IMR-90 (cell line): Measurements from ENCODE around the gene GTF3C4. TPM values are rescaled to one million over a fixed set of nuclear protein-coding genes. Genes with fewer than 3 reads are reported as not detected.

Source experiments
- ATAC-seq: fragments of 200-7000 bp; cut with Tn5 transposase; 2 replicates; pipeline ENCODE4 v1.9.1; 2020; ENCODE audit warnings: low read depth, mild to moderate bottlenecking, moderate library complexity
- BruUV-seq: library from RNA; stranded (reverse); fragments of 400-500 nt; replicated peaks from 2 replicates; lab custom pipeline; 2021; lab: Mats Ljungman, UMichigan
- CTCF ChIA-PET: fragments of 300-600 bp; formaldehyde crosslinking; extraction: SDS; loops from one replicate; lab custom pipeline; 2021; ENCODE audit warnings: antibody characterized with exemption; lab: Yijun Ruan, JAX
- POLR2A ChIA-PET: fragments of 300-600 bp; sonication (Branson Sonifier 250); formaldehyde crosslinking; loops from one replicate; lab custom pipeline; 2022; ENCODE audit warnings: antibody characterized with exemption; ENCODE audit not compliant: unreplicated experiment; lab: Charles Lee
- DNase-seq: peaks from one replicate; pipeline ENCODE4 v3.0.0; 2013
- H2AFZ ChIP-seq: replicated peaks from 2 replicates; pipeline ENCODE3; 2013; ENCODE audit warnings: low read length, mild to moderate bottlenecking; ENCODE audit not compliant: poor library complexity
- H2AK5ac ChIP-seq: 2 replicates; pipeline ENCODE4 v1.6.1; 2013; ENCODE audit warnings: low read depth, low read length, inconsistent platforms
- H2AK9ac ChIP-seq: replicated peaks from 2 replicates; pipeline ENCODE3; 2013; ENCODE audit warnings: mild to moderate bottlenecking, low read depth, low read length, moderate library complexity; ENCODE audit not compliant: poor library complexity
- H2BK120ac ChIP-seq: 2 replicates; pipeline ENCODE4 v1.6.1; 2013; ENCODE audit warnings: low read depth, low read length, inconsistent platforms
- H2BK15ac ChIP-seq: 3 replicates; pipeline ENCODE4 v1.6.1; 2013; ENCODE audit warnings: low read depth, low read length, inconsistent platforms
- H2BK20ac ChIP-seq: 2 replicates; pipeline ENCODE4 v1.6.1; 2013; ENCODE audit warnings: low read depth, mild to moderate bottlenecking, inconsistent platforms, low read length, moderate library complexity
- H2BK5ac ChIP-seq: 2 replicates; pipeline ENCODE4 v1.6.1; 2013; ENCODE audit warnings: mild to moderate bottlenecking, low read depth, low read length, inconsistent platforms; ENCODE audit not compliant: poor library complexity, severe bottlenecking
- H3K14ac ChIP-seq: replicated peaks from 2 replicates; pipeline ENCODE4 v1.6.1; 2013; ENCODE audit warnings: low read depth, low read length, inconsistent platforms
- H3K18ac ChIP-seq: 2 replicates; pipeline ENCODE4 v1.6.1; 2013; ENCODE audit warnings: low read depth, low read length, control low read depth
- H3K23ac ChIP-seq: 2 replicates; pipeline ENCODE4 v1.6.1; 2013; ENCODE audit warnings: low read depth, low read length, inconsistent platforms
- H3K27ac ChIP-seq: 2 replicates; pipeline ENCODE4 v1.5.1; 2013; ENCODE audit warnings: mild to moderate bottlenecking, control low read depth, low read length; ENCODE audit not compliant: insufficient read depth
- H3K27me3 ChIP-seq: 2 replicates; pipeline ENCODE4 v1.6.1; 2013; ENCODE audit warnings: low read length; ENCODE audit not compliant: control insufficient read depth, insufficient read depth
- H3K36me3 ChIP-seq: 2 replicates; pipeline ENCODE4 v1.6.1; 2013; ENCODE audit warnings: low read length, mixed read lengths; ENCODE audit not compliant: control insufficient read depth, insufficient read depth
- H3K4ac ChIP-seq: 2 replicates; pipeline ENCODE4 v1.6.1; 2013; ENCODE audit warnings: low read depth, low read length, inconsistent platforms
- H3K4me1 ChIP-seq: 2 replicates; pipeline ENCODE4 v1.6.1; 2013; ENCODE audit warnings: low read length, mixed read lengths; ENCODE audit not compliant: control insufficient read depth, insufficient read depth
- H3K4me2 ChIP-seq: 2 replicates; pipeline ENCODE4 v1.6.1; 2013; ENCODE audit warnings: low read depth, mild to moderate bottlenecking, control low read depth, low read length, moderate library complexity
- H3K4me3 ChIP-seq: 2 replicates; pipeline ENCODE4 v1.5.1; 2013; ENCODE audit warnings: low read depth, mild to moderate bottlenecking, control low read depth, low read length, moderate library complexity; ENCODE audit not compliant: insufficient read depth
- H3K56ac ChIP-seq: 2 replicates; pipeline ENCODE4 v1.6.1; 2013; ENCODE audit warnings: low read length, inconsistent platforms; ENCODE audit not compliant: insufficient read depth; ENCODE audit errors: extremely low read depth
- H3K79me1 ChIP-seq, 2 experiments: 2 replicates each; pipeline ENCODE4 v1.6.1; 2013; ENCODE audit warnings: low read length in 2 of 2, inconsistent platforms in 1 of 2, low read depth in 1 of 2
- H3K9ac ChIP-seq: 2 replicates; pipeline ENCODE4 v1.6.1; 2013; ENCODE audit warnings: low read depth, low read length, control low read depth
- H3K9me1 ChIP-seq: 2 replicates; pipeline ENCODE4 v1.6.1; 2013; ENCODE audit warnings: low read length, inconsistent platforms; ENCODE audit not compliant: insufficient read depth
- H3K9me3 ChIP-seq: 2 replicates; pipeline ENCODE4 v1.6.1; 2013; ENCODE audit warnings: low read length; ENCODE audit not compliant: control insufficient read depth, insufficient read depth
- H4K20me1 ChIP-seq: 2 replicates; pipeline ENCODE4 v1.6.1; 2013; ENCODE audit warnings: low read length, inconsistent platforms; ENCODE audit not compliant: insufficient read depth
- H4K5ac ChIP-seq: 2 replicates; pipeline ENCODE4 v1.6.1; 2013; ENCODE audit warnings: mild to moderate bottlenecking, low read depth, low read length, control low read depth
- H4K8ac ChIP-seq, 2 experiments: 2 replicates each; pipeline ENCODE4 v1.6.1; 2013; ENCODE audit warnings: low read depth in 2 of 2, low read length in 2 of 2, control low read depth in 1 of 2, inconsistent platforms in 1 of 2
- H4K91ac ChIP-seq: 2 replicates; pipeline ENCODE4 v1.6.1; 2013; ENCODE audit warnings: low read depth, low read length, inconsistent platforms; ENCODE audit not compliant: insufficient read depth
- CEBPB ChIP-seq: IDR thresholded peaks from 2 replicates; pipeline ENCODE4 v1.6.1; 2012; ENCODE audit warnings: low read depth, low read length, improper control_type of control experiment
- CHD1 ChIP-seq: IDR thresholded peaks from 2 replicates; pipeline ENCODE4 v1.6.1; 2012; ENCODE audit warnings: low read depth, low read length, improper control_type of control experiment
- FOS ChIP-seq: fragments of 150-350 bp; IDR thresholded peaks from 2 replicates; pipeline ENCODE4 v1.6.1; 2016; ENCODE audit warnings: low read depth, low read length
- MAFK ChIP-seq: IDR thresholded peaks from 2 replicates; pipeline ENCODE4 v1.6.1; 2012; ENCODE audit warnings: low read depth, low read length, improper control_type of control experiment
- MAZ ChIP-seq: IDR thresholded peaks from 2 replicates; pipeline ENCODE4 v1.6.1; 2012; ENCODE audit warnings: low read depth, mild to moderate bottlenecking, low read length, improper control_type of control experiment, moderate library complexity, borderline replicate concordance
- NFE2L2 ChIP-seq: fragments of 150-350 bp; IDR thresholded peaks from 2 replicates; pipeline ENCODE4 v1.6.1; 2016; ENCODE audit warnings: low read depth, mild to moderate bottlenecking, low read length
- POLR2A ChIP-seq: IDR thresholded peaks from 2 replicates; pipeline ENCODE4 v1.6.1; 2012; ENCODE audit warnings: mild to moderate bottlenecking, low read depth, low read length
- RAD21 ChIP-seq: IDR thresholded peaks from 2 replicates; pipeline ENCODE4 v1.6.1; 2012; ENCODE audit warnings: low read length, improper control_type of control experiment
- RCOR1 ChIP-seq: IDR thresholded peaks from 2 replicates; pipeline ENCODE4 v1.6.1; 2012; ENCODE audit warnings: mild to moderate bottlenecking, low read length, improper control_type of control experiment; ENCODE audit not compliant: insufficient replicate concordance
- RFX5 ChIP-seq: IDR thresholded peaks from 2 replicates; pipeline ENCODE4 v1.8.0; 2012; ENCODE audit warnings: low read depth, mild to moderate bottlenecking, low read length, moderate library complexity
- WGBS, 2 experiments: methylation state at CpG; one replicate each; pipeline versions ENCODE4 v1.1.5 to v1.1.7; 2013; ENCODE audit warnings: missing lambda C conversion rate in 2 of 2; ENCODE audit not compliant: insufficient read length in 1 of 2; ENCODE audit errors: extremely low coverage in 2 of 2; 5-methylcytosine and 5-hydroxymethylcytosine counted together
- dilution Hi-C: fragments of 300-500 bp; cut with HindIII; formaldehyde crosslinking; loops from one replicate; pipeline ENCODE4 v1.14.3; 2018; ENCODE audit warnings: low sequenced_read_pairs; ENCODE audit not compliant: unreplicated experiment
- in situ Hi-C: fragments of 300-500 bp; cut with MboI; formaldehyde crosslinking; loops from 3 replicates; pipeline ENCODE4 v1.14.3; 2019; ENCODE audit warnings: low sequenced_read_pairs, inconsistent platforms, mixed read lengths
- intact Hi-C: fragments of 100-400 bp; cut with micrococcal nuclease; formaldehyde crosslinking; loops from 2 replicates; pipeline ENCODE4 v1.10.0; 2022
- polyA plus RNA-seq, 3 experiments: library from polyadenylated mRNA; depleted of rRNA; stranded (reverse); fragments of >200 nt; gene quantifications; 2 replicates each; pipeline ENCODE4 v1.2.3, GENCODE V29; 2012; ENCODE audit warnings: low replicate concordance in 1 of 3
- total RNA-seq: library from RNA; depleted of rRNA; stranded (reverse); fragments of >200 nt; gene quantifications from 2 replicates; pipeline ENCODE4 v1.2.3, GENCODE V29; 2012
- TF ChIP-seq, protein P1 (sequence below): fragments of 150-350 bp; IDR thresholded peaks from 2 replicates; pipeline ENCODE4 v1.6.1; 2017; ENCODE audit warnings: mild to moderate bottlenecking, antibody characterized with exemption, low read length, low read depth

Gene GTF3C4
- total and polyA plus RNA-seq, 2 of the 4 experiments (the other 2 are of a cell fraction): 4.7 to 16.5 TPM

GRCh38 chr9:132681561-132681960 is 11.3 kb downstream of the GTF3C4 start:
- H3K4me1 ChIP-seq: no peaks in the 10 kb centered on the region
- no peak overlapping the region for H2AK5ac ChIP-seq
- H3K9ac ChIP-seq: no peak overlapping the region
- H4K8ac ChIP-seq: no peak overlapping the region
- ChIA-PET CTCF (no interaction called here), POLR2A (no interaction called here)
- H3K4me3 ChIP-seq: no peak overlapping the region
- no peak overlapping the region for H2BK120ac ChIP-seq
- peaks cover 36% of the 10 kb centered on the region for H3K36me3 ChIP-seq
- H2AK9ac ChIP-seq: no peak overlapping the region
- no peak overlapping the region for H2BK15ac ChIP-seq
- dilution Hi-C loops (no loop called here), intact Hi-C loops (no loop called here), in situ Hi-C loops (no loop called here)
- ATAC-seq (no peak), DNase-seq (no peak)
- no peak overlapping the region for H2BK20ac ChIP-seq
- H3K4ac ChIP-seq: no peak overlapping the region
- H3K9me1 ChIP-seq: peaks cover 5% of the 10 kb centered on the region; the same call in 1 of the 2 replicates
- no peak overlapping the region for H3K18ac ChIP-seq
- no peak overlapping the region for H4K5ac ChIP-seq
- H4K91ac ChIP-seq: no peak overlapping the region
- peaks cover 31 to 61% of the 10 kb centered on the region in 2 experiments for H3K79me1 ChIP-seq
- no peak overlapping the region for H2BK5ac ChIP-seq
- peaks cover 22% of the 10 kb centered on the region; the same call in 1 of the 2 replicates for H4K20me1 ChIP-seq
- H3K23ac ChIP-seq: no peak overlapping the region
- H3K56ac ChIP-seq: no peak overlapping the region
- no peaks in the 10 kb centered on the region for H3K27me3 ChIP-seq
- no peak overlapping the region for H3K4me2 ChIP-seq
- H3K14ac ChIP-seq: no peak overlapping the region
- BruUV-seq: no TSS peak
- no peak overlapping the region for H2AFZ ChIP-seq
- H3K9me3 ChIP-seq: no peaks in the 10 kb centered on the region
- H3K27ac ChIP-seq: no peak overlapping the region
- WGBS, 2 experiments: no CpG with 5 or more reads among the region's 5 CpGs
- TF ChIP-seq, protein P1, sequence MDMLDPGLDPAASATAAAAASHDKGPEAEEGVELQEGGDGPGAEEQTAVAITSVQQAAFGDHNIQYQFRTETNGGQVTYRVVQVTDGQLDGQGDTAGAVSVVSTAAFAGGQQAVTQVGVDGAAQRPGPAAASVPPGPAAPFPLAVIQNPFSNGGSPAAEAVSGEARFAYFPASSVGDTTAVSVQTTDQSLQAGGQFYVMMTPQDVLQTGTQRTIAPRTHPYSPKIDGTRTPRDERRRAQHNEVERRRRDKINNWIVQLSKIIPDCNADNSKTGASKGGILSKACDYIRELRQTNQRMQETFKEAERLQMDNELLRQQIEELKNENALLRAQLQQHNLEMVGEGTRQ: no peak
- no peak for TF ChIP-seq NFE2L2
- TF ChIP-seq RFX5: no peak
- no peak for TF ChIP-seq RCOR1
- TF ChIP-seq CHD1: no peak
- TF ChIP-seq CEBPB: no peak
- TF ChIP-seq MAFK: no peak
- TF ChIP-seq RAD21: no peak
- TF ChIP-seq FOS: no peak
- TF ChIP-seq POLR2A: no peak
- TF ChIP-seq MAZ: no peak
